ENCODE results near the gene MSMB. TPM values are rescaled to one million over a fixed set of nuclear protein-coding genes. Genes with fewer than 3 reads are reported as not detected.
"Not testable (repeated sequence)": the region's sequence is repeated elsewhere in the genome, so short reads cannot be mapped to it uniquely, and the experiment has no call there.

The MSMB gene
- total and polyA plus RNA-seq, 8 donors: 17.1 TPM; not detected in 7

DNA sequence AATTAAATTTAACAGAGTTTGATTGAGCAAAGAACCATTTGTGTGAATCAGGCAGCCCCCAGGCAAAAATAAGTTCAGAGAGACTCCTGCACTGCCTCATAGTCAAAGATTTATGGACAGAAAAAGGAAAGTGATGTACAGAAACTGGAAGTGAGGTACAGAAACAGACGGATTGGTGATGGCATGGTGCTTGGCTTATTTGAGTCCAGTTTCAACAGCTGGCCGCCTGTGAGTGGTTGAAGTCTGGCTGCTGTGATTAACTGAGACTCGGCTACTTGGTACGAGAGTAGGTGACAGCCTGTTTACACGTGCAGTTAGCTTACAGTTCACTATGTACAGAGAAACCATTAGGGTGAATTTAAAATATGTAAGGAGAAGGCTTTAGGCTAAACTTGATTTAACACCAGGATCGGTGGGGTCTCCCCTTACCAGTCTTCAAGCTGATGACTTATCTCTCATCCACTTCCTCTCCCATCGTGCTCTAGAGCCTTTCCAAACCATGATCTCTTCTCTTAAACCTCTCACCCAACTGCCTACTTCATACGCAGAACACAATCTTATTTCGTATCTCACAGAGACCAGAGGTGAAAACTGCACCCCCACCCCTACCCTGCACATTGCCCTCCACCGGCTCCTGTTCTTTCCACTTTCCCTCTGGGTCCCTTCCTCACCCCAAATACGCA lies 5.0 kb upstream of the MSMB start:
- TF ChIP-seq CTCF (IDR thresholded peaks at IDR 0.05): no peak
- ATAC-seq (no peak), DNase-seq (no peak)
- H3K27ac ChIP-seq: no peak overlapping the region
- H3K9me3 ChIP-seq: no peaks in the 10 kb centered on the region
- no peaks in the 10 kb centered on the region for H3K36me3 ChIP-seq
- no peaks in the 10 kb centered on the region for H3K4me1 ChIP-seq
- H3K27me3 ChIP-seq: peaks cover 0 to 6% of the 10 kb centered on the region in 2 donors
- intact Hi-C loops (cut with DNase I): no loop called here
- H3K4me3 ChIP-seq: no peak overlapping the region

GRCh38 chr10:46049497-46049831 lies 3.4 kb upstream of the MSMB start:
- H3K27ac ChIP-seq; H3K4me3 ChIP-seq; H3K9me3 ChIP-seq; H3K27me3 ChIP-seq; DNase-seq; H3K4me1 ChIP-seq; intact Hi-C loops (cut with DNase I); H3K36me3 ChIP-seq; ATAC-seq: not testable (repeated sequence)

- no peaks in the 10 kb centered on the region for H3K36me3 ChIP-seq
- no peak for DNase-seq
- no peak overlapping the region for H3K4me3 ChIP-seq
- H3K4me1 ChIP-seq: no peaks in the 10 kb centered on the region
- peaks cover 0 to 6% of the 10 kb centered on the region in 2 donors for H3K27me3 ChIP-seq
- H3K9me3 ChIP-seq: no peaks in the 10 kb centered on the region
- intact Hi-C loops (cut with DNase I): no loop called here
- TF ChIP-seq CTCF (IDR thresholded peaks at IDR 0.05): no peak
- no peak for ATAC-seq
- H3K27ac ChIP-seq: no peak overlapping the region
Observed at GRCh38 chr10:46048152-46048551, 2.1 kb upstream of the MSMB start.

GRCh38 chr10:46042527-46042926 lies 3.5 kb downstream of the MSMB start:
- TF ChIP-seq CTCF (IDR thresholded peaks at IDR 0.05): no peak
- no peak overlapping the region for H3K4me3 ChIP-seq
- H3K9me3 ChIP-seq: no peaks in the 10 kb centered on the region
- H3K36me3 ChIP-seq: no peaks in the 10 kb centered on the region
- DNase-seq (no peak), ATAC-seq (no peak)
- no peaks in the 10 kb centered on the region for H3K27me3 ChIP-seq
- intact Hi-C loops (cut with DNase I): no loop called here
- H3K27ac ChIP-seq: no peak overlapping the region
- H3K4me1 ChIP-seq: no peaks in the 10 kb centered on the region

- Histone ChIP-seq H3K27ac (no peak overlapping the region), H3K4me1 (no peaks in the 10 kb centered on the region), H3K4me3 (no peak overlapping the region), H3K9me3 (no peaks in the 10 kb centered on the region), H3K36me3 (no peaks in the 10 kb centered on the region), H3K27me3 (no peaks in the 10 kb centered on the region)
- no peak for DNase-seq
- intact Hi-C loops (cut with DNase I): no loop called here
- ATAC-seq: no peak
- no peak for TF ChIP-seq CTCF (IDR thresholded peaks at IDR 0.05)
Observed at GRCh38 chr10:46040004-46040403, 6.1 kb downstream of the MSMB start.

Measured in left lung (tissue), 10 donors.